Measurements from ENCODE around the gene PRPS1L1. TPM values are rescaled to one million over a fixed set of nuclear protein-coding genes. Genes with fewer than 3 reads are reported as not detected.

PRPS1L1 gene
- total and polyA plus RNA-seq, 2 of the 8 experiments (the other 6 are each of a cell fraction or from before 2014, with no cell fraction given) = not detected

DNA sequence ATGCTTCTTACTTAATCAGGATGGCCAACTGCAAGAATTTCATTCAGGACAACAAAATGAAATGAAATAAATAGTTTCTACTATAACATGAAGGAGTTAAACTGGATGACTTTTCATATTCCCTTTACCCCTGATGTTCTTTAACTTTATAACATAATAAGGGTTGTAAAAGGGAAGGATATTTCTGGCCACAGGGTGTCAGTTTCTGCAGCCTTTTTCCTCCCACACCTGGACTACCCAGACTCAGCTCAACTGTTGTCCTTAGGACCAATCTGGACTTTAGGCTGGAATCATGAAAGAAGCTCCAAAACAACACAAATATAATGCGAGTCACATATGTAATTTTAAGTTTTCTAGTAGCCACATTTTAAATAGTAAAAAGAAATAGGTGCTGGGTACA is 43.4 kb downstream of the PRPS1L1 start (continued):
- TF ChIP-seq KDM1A (IDR thresholded peaks at IDR 0.05; ENCODE audit: borderline replicate concordance, low read length) (no peak), SUZ12 (IDR thresholded peaks at IDR 0.05; ENCODE audit: low read length) (no peak), SAP30 (IDR thresholded peaks at IDR 0.05; ENCODE audit: insufficient read depth, insufficient replicate concordance, low read length) (no peak), POLR2AphosphoS5 (IDR thresholded peaks at IDR 0.05; ENCODE audit: low read depth, low read length) (no peak)
